Stimulated activated CD8-positive, alpha-beta memory T cell treated with anti-CD3 and anti-CD28 coated beads, Interleukin-12 subunit alpha, Interleukin-12 subunit beta, amount 100 ng/mL, for 1 hour (primary cell): ENCODE measurements around the gene CTNNA2.

Experiments used
- DNase-seq: peaks from one replicate; pipeline ENCODE4 v3.0.0-alpha.2; 2020; ENCODE audit warnings: low read depth

The CTNNA2 gene

DNA sequence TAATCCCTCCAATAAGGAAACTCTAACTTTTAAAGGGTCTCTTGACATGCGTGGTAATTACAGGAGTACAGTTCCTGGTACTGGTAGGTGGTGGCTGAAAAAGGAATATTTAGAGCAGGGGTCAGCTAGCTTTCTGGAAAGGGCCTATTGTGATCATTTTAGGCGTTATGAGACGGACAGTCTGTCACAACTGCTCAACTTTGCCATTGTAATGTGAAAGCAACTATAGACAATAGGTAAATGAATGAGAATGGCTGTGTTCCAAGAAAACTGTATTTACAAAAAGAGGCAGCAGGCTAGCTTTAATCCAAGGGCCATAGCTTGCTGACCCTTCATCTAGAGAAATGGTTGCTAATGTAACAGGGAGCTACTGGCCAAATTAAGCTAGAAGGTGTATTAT lies 969.4 kb downstream of the CTNNA2 start:
- no peak for DNase-seq

DNA sequence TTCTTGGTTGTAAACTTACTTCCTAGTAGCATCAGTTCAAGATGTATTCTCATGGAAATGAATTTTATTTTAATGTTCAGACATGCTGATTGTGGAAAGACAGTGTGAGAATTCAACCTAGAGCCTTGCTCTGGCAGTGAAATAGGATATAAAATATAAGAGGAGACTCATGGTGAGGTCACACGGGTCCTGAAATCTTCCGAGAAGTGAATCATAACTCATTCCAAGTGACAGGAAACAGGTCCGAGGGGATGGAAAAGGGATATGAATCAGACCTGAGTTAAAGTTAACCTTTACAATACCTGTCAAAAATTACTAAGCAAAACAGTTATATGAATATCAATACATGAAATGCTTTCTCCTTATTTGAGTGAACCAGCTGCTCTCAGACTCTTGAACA lies 976.9 kb downstream of the CTNNA2 start:
- no peak for DNase-seq

DNA sequence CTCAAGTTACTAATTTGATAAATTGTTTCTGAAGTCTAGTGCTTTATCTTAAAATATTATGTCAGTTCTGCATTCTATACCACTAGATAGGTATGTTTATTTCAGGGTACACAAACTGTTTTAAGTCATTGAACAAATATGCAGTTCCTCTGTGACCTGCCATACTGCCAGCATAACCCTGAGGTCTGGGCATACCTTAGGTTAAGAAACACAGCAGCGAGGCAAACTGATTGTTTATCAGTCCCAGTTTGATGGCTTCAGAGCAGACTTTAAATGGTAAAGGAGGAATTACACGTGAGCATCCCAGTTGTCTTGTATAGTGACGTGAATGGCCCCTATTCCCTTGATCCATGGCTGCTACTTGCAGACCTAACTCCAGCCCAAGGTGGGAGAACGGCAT lies 978.1 kb downstream of the CTNNA2 start:
- DNase-seq, result no peak

DNA sequence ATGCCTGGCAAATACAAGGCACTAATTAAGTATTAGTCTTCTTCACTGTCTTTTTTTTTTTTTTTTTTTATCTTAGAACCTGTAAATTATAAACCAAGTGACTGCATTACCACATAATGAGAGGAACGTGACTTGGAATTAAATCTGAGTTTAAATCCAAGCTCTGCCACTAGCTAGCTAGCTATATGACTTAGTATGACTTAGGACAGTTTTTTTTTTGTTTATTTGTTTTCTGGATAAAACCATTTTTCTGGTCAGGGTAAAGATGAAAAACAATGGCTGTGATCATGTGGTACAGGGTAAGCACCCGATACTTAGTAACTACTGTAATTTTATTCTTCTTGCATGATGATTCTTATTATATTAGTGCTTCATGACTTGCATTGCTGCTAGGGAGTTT lies 983.5 kb downstream of the CTNNA2 start:
- DNase-seq, result no peak

DNA sequence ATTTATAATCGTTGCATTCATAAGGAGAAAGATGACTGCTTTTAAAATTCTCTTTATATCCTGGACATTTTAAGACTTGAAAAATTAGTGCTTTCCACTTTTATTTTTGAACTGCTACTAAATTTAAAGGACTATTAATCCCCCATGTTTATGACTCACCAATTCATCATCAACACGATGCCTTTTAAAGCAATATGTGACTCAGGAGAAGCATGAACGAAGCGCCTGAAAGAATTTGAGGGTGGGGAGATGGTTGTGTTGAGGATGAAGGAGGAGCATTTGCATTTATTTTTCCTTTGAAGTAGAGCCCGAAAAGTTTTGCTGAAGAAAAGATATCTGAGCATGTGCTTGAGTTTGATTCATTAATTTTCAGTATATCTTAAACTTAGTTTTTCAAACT lies 983.9 kb downstream of the CTNNA2 start:
- DNase-seq, result no peak

DNA sequence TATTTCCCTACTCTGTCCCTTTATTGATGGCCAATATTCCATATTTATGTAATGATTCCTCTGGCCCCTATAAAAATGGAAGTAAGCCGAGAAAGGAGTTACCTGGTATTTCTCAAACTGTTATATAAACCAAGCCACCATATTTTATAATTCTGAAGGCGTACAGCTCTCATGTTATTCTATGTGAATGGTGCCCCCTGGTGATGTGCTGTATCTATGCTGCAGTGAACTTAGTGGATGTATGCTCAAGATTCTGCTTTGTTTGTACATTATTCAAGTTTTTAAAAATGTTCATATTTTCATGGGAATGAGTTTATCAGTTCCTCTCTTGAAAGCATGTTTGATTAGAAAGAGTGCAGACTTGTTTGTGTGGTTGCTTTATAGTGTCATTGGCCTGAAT lies 986.2 kb downstream of the CTNNA2 start:
- DNase-seq, result no peak

DNA sequence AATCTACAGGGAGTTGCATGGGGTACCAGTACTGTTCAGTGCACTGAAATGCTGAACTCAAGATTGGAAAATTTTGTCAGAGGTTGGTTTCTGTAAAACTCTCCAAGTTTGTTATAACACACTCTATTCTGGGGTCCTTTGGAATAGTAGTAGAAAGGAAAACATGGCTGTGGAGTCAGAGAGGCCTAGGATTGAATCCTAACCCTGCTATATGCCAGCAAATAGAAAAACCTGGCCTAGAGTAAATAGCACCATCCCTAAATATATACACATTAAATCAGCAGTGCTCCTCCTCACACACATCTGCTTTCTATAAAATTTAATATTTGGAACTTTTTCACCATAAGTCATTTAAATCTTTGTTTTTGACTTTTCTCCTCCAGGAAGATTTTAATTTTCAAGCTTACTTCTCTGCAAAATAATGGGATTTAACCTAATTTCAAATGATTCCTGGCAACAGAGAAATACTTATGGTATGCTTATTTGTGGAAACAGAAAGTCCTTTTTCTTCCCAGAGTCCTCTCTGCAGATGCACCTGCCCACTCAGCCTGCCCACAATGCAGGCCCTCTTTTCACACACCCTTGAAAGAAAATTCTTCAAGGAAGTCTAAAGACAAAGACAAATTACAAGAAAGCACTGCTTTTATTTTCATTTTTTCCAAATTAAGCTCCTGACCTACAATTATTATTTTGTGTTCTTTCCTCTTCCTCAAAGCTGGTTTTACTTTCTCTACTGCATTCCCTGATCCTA lies 989.2 kb downstream of the CTNNA2 start:
- no peak for DNase-seq

DNA sequence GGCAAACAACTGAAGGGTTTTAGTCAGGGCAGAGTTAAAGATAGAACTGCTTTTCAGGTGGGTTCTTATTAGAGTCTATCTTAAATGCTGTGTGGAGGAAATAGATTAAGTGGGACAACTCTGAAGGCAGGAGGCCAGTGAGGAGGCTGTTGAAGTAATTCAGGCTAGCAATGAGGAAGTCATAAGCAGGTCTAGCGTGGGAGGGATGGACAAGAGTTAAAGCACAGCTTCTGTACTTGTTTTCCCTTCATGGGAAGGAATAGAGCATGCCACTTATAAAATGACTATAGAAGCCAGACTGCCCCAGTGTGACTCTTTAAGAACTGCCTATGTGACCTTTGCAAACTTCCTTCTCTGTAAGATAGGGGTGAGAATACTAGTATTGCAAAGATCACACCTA lies 993.7 kb downstream of the CTNNA2 start:
- DNase-seq, result no peak

DNA sequence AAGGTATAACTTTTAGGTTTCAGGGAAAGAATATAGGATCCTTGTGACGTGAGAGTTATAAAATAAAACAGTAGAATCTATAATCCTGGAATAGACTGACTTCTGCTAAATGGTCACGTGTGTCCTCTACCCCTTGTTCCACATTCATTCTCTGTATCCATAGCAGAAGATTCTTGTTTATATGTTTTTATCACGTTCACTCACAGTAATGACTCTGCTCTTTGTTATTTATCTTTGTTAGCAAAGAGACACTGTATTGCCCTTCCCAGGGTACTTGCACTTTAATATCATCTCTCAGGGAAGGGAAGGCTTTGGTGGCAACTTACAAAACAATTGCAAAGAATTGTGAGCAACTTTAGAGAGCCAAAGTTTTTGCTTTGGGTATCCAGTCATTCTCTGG lies 997.9 kb downstream of the CTNNA2 start:
- no peak for DNase-seq

DNA sequence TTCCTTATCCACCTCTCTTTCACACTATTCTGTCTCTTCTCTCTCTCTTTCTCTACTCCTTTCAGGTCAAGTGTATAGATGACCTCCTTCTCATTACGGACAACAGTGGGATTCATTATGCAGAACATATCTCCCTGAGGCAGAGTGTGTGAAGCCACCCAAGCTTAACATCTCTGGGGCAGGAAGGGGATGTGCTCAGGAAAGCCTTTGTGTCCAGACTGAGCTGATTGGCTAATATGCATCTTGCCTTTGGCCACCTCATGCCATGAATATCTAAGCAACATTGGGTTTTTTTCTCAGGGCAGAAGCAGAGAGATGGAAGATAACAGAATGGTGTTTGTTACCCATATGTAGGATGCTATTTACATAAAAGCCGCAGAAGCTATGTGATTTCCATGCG lies 1003.1 kb downstream of the CTNNA2 start:
- no peak for DNase-seq

DNA sequence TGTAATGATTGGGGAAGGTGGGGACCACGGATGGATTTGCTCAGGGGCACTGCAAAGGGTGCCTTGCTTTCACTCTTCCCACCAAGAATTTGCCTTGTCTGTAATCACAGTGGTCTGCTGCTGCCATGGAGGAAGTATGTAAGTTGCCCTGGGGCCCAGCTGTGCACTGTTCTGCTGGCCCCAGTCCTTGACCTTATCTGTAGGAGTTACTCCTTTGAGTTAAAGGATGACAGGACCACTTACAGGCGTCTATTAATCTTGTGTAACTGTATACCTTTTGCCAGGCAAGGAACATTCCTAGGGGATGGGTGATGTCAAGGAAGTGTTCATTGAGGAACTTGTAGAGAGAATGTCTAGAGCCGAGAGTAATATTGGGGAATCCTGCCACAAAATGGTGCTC lies 1004.5 kb downstream of the CTNNA2 start:
- DNase-seq, result no peak

DNA sequence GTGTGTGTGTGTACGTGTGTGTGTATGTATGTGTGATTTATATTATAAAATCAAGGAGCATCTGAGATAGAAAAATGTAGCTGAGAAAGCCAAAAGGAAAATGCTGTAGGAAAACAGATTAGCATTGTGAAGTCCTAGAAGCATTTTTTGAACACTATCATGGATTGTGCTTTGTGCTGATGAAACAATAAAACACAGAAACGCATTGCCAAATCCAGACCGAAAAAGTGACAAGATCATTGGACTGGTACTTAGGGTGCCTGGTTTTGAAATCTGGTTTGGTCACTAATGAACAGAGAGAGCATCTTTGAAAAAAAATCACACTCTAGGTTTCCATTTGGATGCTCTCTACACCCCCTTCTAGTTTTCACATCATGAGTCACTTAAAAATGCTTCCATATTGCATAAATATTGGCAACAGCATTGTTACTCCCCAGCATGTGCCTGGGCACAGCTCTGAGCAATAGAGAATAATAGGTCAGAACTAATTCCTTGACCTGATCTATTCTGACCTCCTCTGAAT lies 1006.3 kb downstream of the CTNNA2 start:
- DNase-seq, result no peak

DNA sequence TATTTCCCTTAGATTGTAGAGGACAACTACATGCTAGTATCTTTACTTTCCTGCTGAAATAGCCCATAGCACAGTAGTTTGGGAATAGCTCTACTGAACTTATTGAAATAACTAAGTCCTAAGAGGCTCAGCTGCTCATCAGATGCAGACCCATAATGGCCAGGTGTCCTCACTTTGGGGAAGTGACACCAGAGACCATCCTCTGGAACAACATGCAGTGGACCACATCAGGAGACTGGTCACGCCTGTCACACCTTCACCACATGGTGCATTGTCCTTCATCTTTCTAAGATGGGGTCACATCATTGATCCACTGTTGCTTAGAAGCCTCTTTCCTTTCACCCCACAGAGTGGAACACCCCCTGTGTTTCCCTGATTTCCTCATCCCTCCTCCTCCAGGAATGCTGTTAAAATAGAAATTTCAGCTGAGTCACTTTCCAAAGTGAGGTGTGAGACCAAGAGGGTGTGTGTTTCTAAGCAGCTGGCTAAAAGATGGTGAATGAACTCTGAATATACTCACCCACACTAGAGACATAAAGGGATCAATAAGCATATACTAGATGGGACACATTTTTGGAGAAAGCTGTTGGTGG lies 1006.9 kb downstream of the CTNNA2 start:
- DNase-seq, result no peak

DNA sequence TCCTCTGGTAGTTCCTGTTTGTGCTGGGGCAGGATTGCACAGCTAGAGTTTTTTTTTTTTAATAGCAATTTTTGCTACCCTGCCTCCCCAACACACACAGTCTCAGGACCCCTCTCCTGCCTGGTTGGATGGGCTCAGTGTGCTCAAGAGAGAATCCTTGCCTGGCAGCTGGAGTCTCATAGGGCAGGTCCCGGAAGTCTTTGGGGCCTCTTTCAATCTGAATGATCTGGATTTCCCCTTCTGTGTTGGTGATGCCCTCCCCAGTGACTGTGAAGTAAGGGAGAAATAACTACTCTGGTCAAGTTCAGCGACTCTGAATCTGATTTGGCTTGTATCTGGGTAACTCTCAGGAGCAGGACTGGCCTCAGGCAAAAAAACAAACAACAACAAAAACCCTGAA lies 1012.3 kb downstream of the CTNNA2 start:
- DNase-seq, result no peak

DNA sequence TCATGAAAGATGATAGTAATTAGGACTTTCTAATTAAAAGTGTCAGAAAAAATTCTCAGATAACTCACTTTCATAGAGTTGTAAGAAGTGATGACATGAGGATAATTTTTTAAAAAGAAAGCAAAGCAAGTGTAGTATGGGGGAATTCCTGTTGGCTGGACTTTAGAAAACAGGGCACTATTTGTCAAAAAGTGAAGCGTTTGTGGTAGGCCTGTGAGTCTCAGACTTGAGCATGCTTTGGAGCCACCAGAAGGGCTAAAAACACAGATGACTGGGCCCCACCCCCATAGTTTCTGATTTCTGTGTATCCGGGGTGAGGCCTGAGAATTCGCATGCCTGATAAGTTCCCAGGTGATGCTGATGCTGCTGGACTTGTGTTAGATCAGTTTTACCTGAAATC lies 1014.3 kb downstream of the CTNNA2 start:
- DNase-seq, result no peak

DNA sequence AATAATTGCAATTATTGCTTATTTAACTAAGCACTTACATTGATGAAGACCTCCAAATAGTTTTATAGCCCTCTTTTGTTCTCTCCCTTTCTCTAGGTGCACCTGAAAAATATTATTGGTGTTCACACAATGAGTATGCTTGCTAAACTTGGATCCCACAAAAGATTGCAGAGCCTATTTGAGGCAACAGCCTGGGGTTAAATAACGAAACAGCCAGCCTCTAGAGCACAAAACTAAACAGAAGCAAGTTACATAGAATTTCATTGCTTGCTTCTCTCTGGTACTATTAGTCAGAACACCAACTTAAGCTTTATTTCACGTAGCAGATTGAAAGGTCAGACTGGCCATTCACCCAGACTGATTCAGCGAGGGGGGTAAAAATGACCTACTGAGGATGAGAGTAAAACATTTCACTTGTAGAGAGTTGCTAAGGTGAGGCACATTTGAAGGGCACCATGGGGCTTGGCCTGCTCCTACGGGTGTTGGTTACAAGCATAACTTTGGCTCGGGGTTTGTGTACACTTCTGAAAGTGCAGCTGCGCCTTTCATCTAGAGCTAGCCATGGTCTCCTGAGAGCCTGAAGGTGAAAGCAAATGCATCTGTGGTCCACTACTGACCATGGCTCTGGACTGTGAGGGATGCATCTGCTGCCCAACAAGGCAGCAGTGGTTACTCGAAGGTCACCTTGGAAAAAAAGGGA lies 1016.8 kb downstream of the CTNNA2 start:
- no peak for DNase-seq

DNA sequence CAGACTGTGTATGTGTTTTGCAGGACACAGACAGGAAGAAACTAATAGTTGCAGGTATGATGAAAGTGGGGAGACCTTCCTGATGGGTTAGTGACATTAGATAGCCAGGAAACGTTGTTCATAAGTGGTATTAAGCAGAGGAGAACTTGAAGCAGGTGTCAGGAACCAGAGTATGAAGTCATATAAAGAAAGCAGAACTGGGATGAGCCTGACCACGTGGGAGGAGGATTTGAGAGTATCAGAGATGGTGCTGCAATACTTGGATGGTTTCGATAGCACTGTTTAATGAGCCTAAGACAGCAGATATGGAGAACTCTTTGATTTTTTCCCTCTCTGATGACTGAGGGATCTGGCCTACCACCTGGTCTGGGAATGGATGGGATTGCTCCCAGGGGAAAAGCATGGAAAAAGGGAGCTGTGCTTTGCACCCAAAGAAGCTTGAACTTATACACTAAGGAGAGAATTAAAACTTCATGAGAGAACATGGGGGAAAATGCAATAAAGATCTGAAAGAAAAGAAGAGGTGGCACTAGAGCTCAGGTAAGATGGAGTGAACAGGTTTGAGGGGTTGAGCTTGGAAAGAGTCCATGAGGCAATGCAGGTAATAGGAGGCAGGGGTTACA lies 1017.7 kb downstream of the CTNNA2 start:
- DNase-seq, result no peak

DNA sequence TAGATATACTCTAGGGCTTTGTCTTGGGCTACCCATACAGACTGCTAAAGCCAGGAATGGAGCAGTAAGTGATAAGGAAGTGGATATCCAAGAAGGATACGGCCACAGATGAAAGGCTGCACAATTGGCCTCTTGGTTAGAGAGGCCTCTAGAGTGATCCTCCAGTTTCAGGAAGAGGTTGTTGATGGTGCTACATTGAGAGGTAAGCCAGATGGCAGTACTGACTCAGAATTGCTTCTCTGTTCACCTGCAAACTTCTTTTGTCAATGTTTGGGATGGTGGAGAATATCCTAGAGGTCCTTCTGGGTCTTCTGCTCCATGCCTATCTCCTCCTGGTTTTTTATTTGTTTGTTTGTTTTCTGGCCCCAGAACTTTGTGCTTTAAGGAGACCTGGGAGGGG lies 1018.5 kb downstream of the CTNNA2 start:
- no peak for DNase-seq

DNA sequence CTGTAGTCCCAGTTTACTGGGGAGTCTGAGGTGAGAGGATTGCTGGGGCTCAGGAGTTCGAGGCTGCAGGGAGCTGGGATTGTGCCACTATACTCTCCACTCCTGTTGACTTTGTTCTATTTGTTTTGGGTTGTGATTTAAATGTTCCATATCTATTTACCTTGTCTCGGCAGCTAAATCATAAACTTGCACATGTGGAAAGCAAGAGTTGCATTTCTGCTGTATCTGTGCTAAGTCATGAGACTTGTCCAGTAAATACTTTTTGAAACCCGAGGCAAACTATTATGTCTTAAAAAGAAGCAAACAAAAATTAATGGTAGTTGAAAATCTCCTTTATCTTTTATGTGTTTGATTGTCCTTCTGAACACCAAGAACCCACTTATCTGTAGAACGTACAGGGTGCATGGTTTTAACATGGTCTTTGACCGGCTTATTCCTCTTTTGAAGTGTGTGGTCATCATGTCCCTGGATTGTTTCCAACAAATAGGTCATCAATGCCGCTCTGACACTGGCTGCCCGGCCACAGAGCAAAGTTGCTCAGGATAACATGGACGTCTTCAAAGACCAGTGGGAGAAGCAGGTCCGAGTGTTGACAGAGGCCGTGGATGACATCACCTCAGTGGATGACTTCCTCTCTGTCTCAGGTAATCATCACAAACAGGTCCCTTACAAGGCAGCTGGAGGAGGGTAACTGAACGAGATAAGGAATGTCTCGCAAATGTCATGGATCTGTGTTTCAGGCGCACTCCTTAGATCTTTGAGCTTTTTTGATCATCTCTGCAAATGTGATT lies 1032.8 kb downstream of the CTNNA2 start:
- no peak for DNase-seq

DNA sequence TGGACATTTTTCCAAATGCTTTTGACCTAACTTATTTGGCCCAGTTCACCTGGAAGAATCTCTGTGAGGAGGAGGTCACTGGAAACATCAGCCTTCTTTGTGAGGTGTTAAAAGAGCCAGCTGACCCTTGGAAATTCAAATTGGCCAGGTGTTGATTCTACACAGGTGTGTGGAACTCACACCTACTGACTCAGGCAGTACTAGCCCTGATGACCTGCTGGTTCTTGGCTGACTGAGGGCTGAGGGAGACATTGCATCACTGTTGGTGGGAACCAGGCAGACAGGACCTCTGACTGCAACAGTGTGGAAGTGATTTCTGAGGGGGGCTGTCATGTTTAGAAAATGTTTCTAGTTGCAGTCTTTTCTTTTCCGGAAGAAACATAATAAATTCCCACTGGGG lies 1033.9 kb downstream of the CTNNA2 start:
- no peak for DNase-seq

DNA sequence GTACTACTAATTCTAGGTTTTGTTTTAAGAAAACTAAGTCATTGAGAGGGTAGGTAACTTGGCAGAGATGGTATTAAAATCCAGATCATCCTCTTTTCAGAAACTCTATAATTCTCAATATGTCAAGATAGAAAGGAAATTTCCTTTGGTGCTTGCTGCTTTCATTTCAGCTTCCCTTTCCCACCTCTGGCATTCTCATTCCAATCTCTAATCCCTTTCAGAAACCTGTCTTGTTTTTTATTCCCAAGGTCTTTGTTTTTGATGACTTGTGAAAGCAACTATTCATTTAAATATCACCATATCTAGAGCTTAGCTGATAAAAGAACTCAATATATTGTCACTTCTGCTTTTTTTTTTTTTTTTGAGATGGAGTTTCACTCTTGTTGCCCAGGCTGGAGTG lies 1034.5 kb downstream of the CTNNA2 start:
- no peak for DNase-seq

DNA sequence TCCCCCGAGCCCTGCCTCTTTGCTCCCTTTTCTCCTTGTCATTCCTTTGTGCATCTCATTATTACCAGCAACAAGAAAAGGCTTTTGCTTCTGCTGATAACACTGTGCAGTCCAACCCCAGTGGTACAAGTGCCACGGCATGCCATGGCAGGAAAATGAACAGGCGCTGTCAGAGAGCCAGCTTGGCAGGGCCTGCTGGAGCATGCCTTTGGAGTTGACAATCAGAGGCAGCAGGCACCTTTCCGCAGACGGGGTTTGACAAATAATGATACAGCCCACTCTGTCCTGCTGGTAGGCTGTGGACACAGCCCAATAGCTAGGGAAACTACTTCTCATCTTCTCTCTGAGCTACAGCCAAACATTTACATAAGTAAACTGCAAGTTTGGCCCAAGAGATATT lies 1035.6 kb downstream of the CTNNA2 start:
- no peak for DNase-seq
